ENCODE measurements around the gene MTR. TPM values are rescaled to one million over a fixed set of nuclear protein-coding genes. Genes with fewer than 3 reads are reported as not detected.

Gene MTR
- total and polyA plus RNA-seq, 2 experiments from 2014 or later: 17.2 to 25.9 TPM

DNA sequence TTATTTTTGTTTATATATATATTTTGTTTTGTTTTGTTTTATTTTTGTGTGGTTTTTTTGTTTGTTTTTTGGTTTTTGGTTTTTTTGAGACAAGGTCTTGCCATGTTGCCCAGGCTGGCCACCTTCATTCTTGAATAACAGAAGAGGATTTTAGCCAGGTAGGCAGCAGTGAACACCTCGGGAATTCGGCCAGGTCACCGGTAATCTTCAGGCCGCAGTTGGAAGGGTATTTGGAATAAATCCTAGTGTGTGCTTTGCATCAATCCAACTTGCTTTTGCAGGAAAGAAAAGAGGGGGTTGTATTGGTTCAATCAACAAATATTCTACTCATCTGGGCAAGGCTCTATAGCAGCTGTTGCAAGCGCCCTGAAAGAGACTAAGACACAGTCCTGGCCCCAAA lies 155.3 kb downstream of the MTR start:
- Histone ChIP-seq H3K27ac (no peak overlapping the region), H3K9me3 (ENCODE audit: low read depth) (no peaks in the 10 kb centered on the region), H3K9me2 (ENCODE audit: insufficient read depth) (no peaks in the 10 kb centered on the region), H3K27me3 (replicated peaks; ENCODE audit: insufficient read depth) (no peaks in the 10 kb centered on the region), H3F3A (ENCODE audit: insufficient read depth) (no peaks in the 10 kb centered on the region), H2AFZ (no peak overlapping the region), H4K20me1 (ENCODE audit: insufficient read depth) (no peaks in the 10 kb centered on the region), H3K9ac (no peak overlapping the region), H3K4me1 (ENCODE audit: insufficient read depth) (no peaks in the 10 kb centered on the region), H3K4me3 (no peak overlapping the region), H3K79me2 (ENCODE audit: insufficient read depth) (no peaks in the 10 kb centered on the region), H3K4me2 (ENCODE audit: unreplicated experiment) (no peak overlapping the region), H3K36me3 (ENCODE audit: low read depth) (no peaks in the 10 kb centered on the region)
- no peak for DNase-seq
- 28 to 29% methylated on average over 5 of the region's 5 CpGs for WGBS, 2 experiments (ENCODE audit: low coverage in 1 of 2, low lambda C conversion rate in 2 of 2, missing lambda C conversion rate in 2 of 2)
- TF ChIP-seq EZH2 (IDR thresholded peaks at IDR 0.05; ENCODE audit: insufficient read depth, poor library complexity, severe bottlenecking) (no peak), EZH2phosphoT487 (IDR thresholded peaks at IDR 0.05; ENCODE audit: insufficient read depth, low read depth) (no peak)
- in situ Hi-C loops (cut with MboI): no loop called here

DNA sequence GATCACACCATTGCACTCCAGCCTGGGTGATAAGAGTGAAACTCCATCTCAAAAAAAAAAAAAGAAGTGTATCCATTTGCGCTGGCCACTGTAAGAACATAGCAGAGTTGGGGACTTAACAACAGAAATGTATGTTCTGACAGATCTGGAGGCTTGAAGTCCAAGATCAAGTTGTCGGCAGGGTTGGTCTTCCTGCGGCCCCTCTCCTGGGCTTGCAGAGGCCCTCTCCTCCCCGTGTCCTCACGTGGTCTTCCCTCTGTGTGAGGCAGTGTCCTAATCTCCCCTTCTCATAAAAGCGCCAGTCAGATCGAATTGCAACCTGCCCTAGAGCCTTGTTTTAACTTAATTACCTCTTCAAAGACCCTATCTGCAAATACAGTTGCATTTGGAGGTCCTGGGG lies 156.6 kb downstream of the MTR start:
- Histone ChIP-seq H3K27me3 (replicated peaks; ENCODE audit: insufficient read depth) (no peaks in the 10 kb centered on the region), H3K4me3 (no peak overlapping the region), H3K9ac (no peak overlapping the region), H3K27ac (no peak overlapping the region), H3K4me1 (ENCODE audit: insufficient read depth) (no peaks in the 10 kb centered on the region), H3K9me3 (ENCODE audit: low read depth) (no peaks in the 10 kb centered on the region), H2AFZ (no peak overlapping the region), H3F3A (ENCODE audit: insufficient read depth) (no peaks in the 10 kb centered on the region), H3K36me3 (ENCODE audit: low read depth) (no peaks in the 10 kb centered on the region), H4K20me1 (ENCODE audit: insufficient read depth) (no peaks in the 10 kb centered on the region), H3K4me2 (ENCODE audit: unreplicated experiment) (no peak overlapping the region), H3K9me2 (ENCODE audit: insufficient read depth) (no peaks in the 10 kb centered on the region), H3K79me2 (ENCODE audit: insufficient read depth) (no peaks in the 10 kb centered on the region)
- DNase-seq: no peak
- no peak for TF ChIP-seq EZH2phosphoT487 (IDR thresholded peaks at IDR 0.05; ENCODE audit: insufficient read depth, low read depth)
- no peak for TF ChIP-seq EZH2 (IDR thresholded peaks at IDR 0.05; ENCODE audit: insufficient read depth, poor library complexity, severe bottlenecking)
- in situ Hi-C loops (cut with MboI): no loop called here
- 15 to 17% methylated on average over 7 of the region's 7 CpGs for WGBS, 2 experiments (ENCODE audit: low coverage in 1 of 2, low lambda C conversion rate in 2 of 2, missing lambda C conversion rate in 2 of 2)

- Histone ChIP-seq H3K9me3 (ENCODE audit: low read depth) (no peaks in the 10 kb centered on the region), H3K9ac (no peak overlapping the region), H3K36me3 (ENCODE audit: low read depth) (no peaks in the 10 kb centered on the region), H3K4me2 (ENCODE audit: unreplicated experiment) (no peak overlapping the region), H3F3A (ENCODE audit: insufficient read depth) (no peaks in the 10 kb centered on the region), H3K4me1 (ENCODE audit: insufficient read depth) (no peaks in the 10 kb centered on the region), H3K79me2 (ENCODE audit: insufficient read depth) (no peaks in the 10 kb centered on the region), H3K9me2 (ENCODE audit: insufficient read depth) (no peaks in the 10 kb centered on the region), H3K27me3 (replicated peaks; ENCODE audit: insufficient read depth) (no peaks in the 10 kb centered on the region), H3K27ac (no peak overlapping the region), H4K20me1 (ENCODE audit: insufficient read depth) (no peaks in the 10 kb centered on the region), H2AFZ (no peak overlapping the region), H3K4me3 (no peak overlapping the region)
- DNase-seq: no peak
- 10 to 15% methylated on average over 9 of the region's 9 CpGs for WGBS, 2 experiments (ENCODE audit: low coverage in 1 of 2, low lambda C conversion rate in 2 of 2, missing lambda C conversion rate in 2 of 2)
- in situ Hi-C loops (cut with MboI): no loop called here
- no peak for TF ChIP-seq EZH2 (IDR thresholded peaks at IDR 0.05; ENCODE audit: insufficient read depth, poor library complexity, severe bottlenecking)
- TF ChIP-seq EZH2phosphoT487 (IDR thresholded peaks at IDR 0.05; ENCODE audit: insufficient read depth, low read depth): no peak
These were observed 157.3 kb downstream of the MTR start for GRCh38 chr1:236952246-236953003.

DNA sequence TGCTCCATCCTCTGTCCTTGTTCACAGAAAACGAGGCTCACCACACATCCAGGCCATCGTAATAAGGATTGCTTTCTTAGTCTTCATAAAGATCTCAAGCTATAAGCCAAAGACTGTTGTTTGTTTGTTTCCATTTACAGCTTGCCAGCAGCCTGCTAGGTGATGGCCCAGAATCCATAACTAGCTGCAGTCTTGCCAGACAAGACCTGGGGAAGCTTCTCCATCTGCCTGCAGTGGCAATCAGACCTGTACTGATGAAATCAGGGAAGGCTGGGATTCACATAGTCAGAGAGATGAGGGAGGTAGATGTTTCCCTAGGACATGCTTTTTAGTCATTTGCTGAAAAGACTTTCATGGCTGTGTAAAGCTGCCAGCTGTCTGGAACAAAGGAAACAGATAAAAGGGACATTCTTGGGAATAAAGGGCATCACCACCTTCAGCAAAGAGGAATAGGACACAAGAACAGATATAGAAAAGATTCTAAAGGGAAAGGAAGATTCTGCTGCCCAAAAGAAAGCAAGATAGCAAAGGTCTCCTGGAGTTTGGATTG lies 158.1 kb downstream of the MTR start:
- no peaks in the 10 kb centered on the region for H3K27me3 ChIP-seq (replicated peaks; ENCODE audit: insufficient read depth)
- in situ Hi-C loops (cut with MboI): no loop called here
- 0 to 4% methylated on average over 2 of the region's 2 CpGs for WGBS, 2 experiments (ENCODE audit: low coverage in 1 of 2, low lambda C conversion rate in 2 of 2, missing lambda C conversion rate in 2 of 2)

More for the DNA sequence above, 158.1 kb downstream of the MTR start:
- Histone ChIP-seq H4K20me1 (ENCODE audit: insufficient read depth) (no peaks in the 10 kb centered on the region), H3K27ac (no peak overlapping the region), H3K4me2 (ENCODE audit: unreplicated experiment) (no peak overlapping the region), H3K4me3 (no peak overlapping the region), H3K9me3 (ENCODE audit: low read depth) (no peaks in the 10 kb centered on the region), H3K36me3 (ENCODE audit: low read depth) (no peaks in the 10 kb centered on the region), H3K9ac (no peak overlapping the region), H3K4me1 (ENCODE audit: insufficient read depth) (no peaks in the 10 kb centered on the region), H3F3A (ENCODE audit: insufficient read depth) (no peaks in the 10 kb centered on the region), H3K79me2 (ENCODE audit: insufficient read depth) (no peaks in the 10 kb centered on the region), H2AFZ (no peak overlapping the region), H3K9me2 (ENCODE audit: insufficient read depth) (no peaks in the 10 kb centered on the region)
- TF ChIP-seq EZH2phosphoT487 (IDR thresholded peaks at IDR 0.05; ENCODE audit: insufficient read depth, low read depth) (no peak), EZH2 (IDR thresholded peaks at IDR 0.05; ENCODE audit: insufficient read depth, poor library complexity, severe bottlenecking) (no peak)
- DNase-seq: no peak

Other genes starting within 250 kb of the MTR start
- 24.0 and 29.2 TPM in 2 replicates for gene HEATR1, start 190.8 kb upstream of the MTR start, total RNA-seq (2014; rRNA removed; shearing (Covaris generic))
- 14.2 and 15.7 TPM in 2 replicates for gene HEATR1, start 190.8 kb upstream of the MTR start, polyA plus RNA-seq (2016; fragmentation: Nextera tagmentation; extraction: Ambion mirVana)
- not detected in 2 replicates for gene ACTN2, start 108.8 kb upstream of the MTR start, total RNA-seq (2014; rRNA removed; shearing (Covaris generic))
- gene ACTN2, start 108.8 kb upstream of the MTR start, polyA plus RNA-seq (2016; fragmentation: Nextera tagmentation; extraction: Ambion mirVana): 0.22 TPM in 1 of 2 replicates, not detected in the other
- gene MT1HL1, start 209.1 kb downstream of the MTR start, total RNA-seq (2014; rRNA removed; shearing (Covaris generic)): not detected in 2 replicates
- gene MT1HL1, start 209.1 kb downstream of the MTR start, polyA plus RNA-seq (2016; fragmentation: Nextera tagmentation; extraction: Ambion mirVana): not detected in 2 replicates
- gene RYR2, start 246.9 kb downstream of the MTR start, total RNA-seq (2014; rRNA removed; shearing (Covaris generic)): not detected in 2 replicates
- not detected in 2 replicates for gene RYR2, start 246.9 kb downstream of the MTR start, polyA plus RNA-seq (2016; fragmentation: Nextera tagmentation; extraction: Ambion mirVana)